Osteocyte (in vitro differentiated cells): ENCODE results near the gene COX7A2. TPM values are rescaled to one million over a fixed set of nuclear protein-coding genes. Genes with fewer than 3 reads are reported as not detected.

Experiments used
- DNase-seq: peaks from one replicate; pipeline ENCODE4 v3.0.0; 2021; ENCODE audit warnings: mixed read lengths; ENCODE audit not compliant: unreplicated experiment; ENCODE audit errors: extremely low spot score
- H3K27ac Mint-ChIP-seq: one replicate; pipeline ENCODE4 v1.8.0; 2021; ENCODE audit warnings: mild to moderate bottlenecking, mixed read lengths; ENCODE audit not compliant: unreplicated experiment
- H3K27me3 Mint-ChIP-seq: one replicate; pipeline ENCODE4 v1.8.0; 2021; ENCODE audit warnings: mixed read lengths; ENCODE audit not compliant: unreplicated experiment
- H3K36me3 Mint-ChIP-seq: one replicate; pipeline ENCODE4 v1.8.0; 2021; ENCODE audit warnings: mixed read lengths; ENCODE audit not compliant: unreplicated experiment
- H3K4me1 Mint-ChIP-seq: one replicate; pipeline ENCODE4 v1.8.0; 2021; ENCODE audit warnings: mixed read lengths; ENCODE audit not compliant: unreplicated experiment
- H3K4me3 Mint-ChIP-seq: one replicate; pipeline ENCODE4 v1.8.0; 2021; ENCODE audit warnings: mild to moderate bottlenecking, moderate library complexity, mixed read lengths; ENCODE audit not compliant: unreplicated experiment
- H3K9me3 Mint-ChIP-seq: one replicate; pipeline ENCODE4 v1.8.0; 2021; ENCODE audit warnings: mixed read lengths; ENCODE audit not compliant: unreplicated experiment
- CTCF ChIP-seq: fragments of 200-600 bp; sonication (generic); IDR thresholded peaks from 2 replicates; pipeline ENCODE4 v1.5.0; 2021; ENCODE audit warnings: antibody characterized with exemption, mild to moderate bottlenecking, moderate library complexity
- total RNA-seq: library from RNA; stranded (reverse); gene quantifications from 2 replicates; pipeline ENCODE4 v1.2.1, GENCODE V29; 2021

Gene COX7A2
- total RNA-seq, 1 donor from 2014 or later: 253 TPM

- Mint-ChIP-seq H3K27me3 (peaks cover 2% of the 10 kb centered on the region), H3K9me3 (no peaks in the 10 kb centered on the region), H3K4me1 (peaks cover 8% of the 10 kb centered on the region), H3K27ac (no peak overlapping the region), H3K36me3 (no peaks in the 10 kb centered on the region), H3K4me3 (no peak overlapping the region)
- DNase-seq: no peak
- TF ChIP-seq CTCF: no peak
These were observed 22.5 kb downstream of the COX7A2 start for GRCh38 chr6:75221116-75221515.

GRCh38 chr6:75220357-75220756 lies 23.2 kb downstream of the COX7A2 start:
- no peak for DNase-seq
- H3K36me3 Mint-ChIP-seq: no peaks in the 10 kb centered on the region
- no peak overlapping the region for H3K4me3 Mint-ChIP-seq
- H3K27ac Mint-ChIP-seq: no peak overlapping the region
- peaks cover 2% of the 10 kb centered on the region for H3K27me3 Mint-ChIP-seq
- peaks cover 8% of the 10 kb centered on the region for H3K4me1 Mint-ChIP-seq
- no peaks in the 10 kb centered on the region for H3K9me3 Mint-ChIP-seq
- TF ChIP-seq CTCF: no peak

GRCh38 chr6:75219263-75219662 lies 24.3 kb downstream of the COX7A2 start:
- no peak for TF ChIP-seq CTCF
- no peak for DNase-seq
- no peak overlapping the region for H3K4me3 Mint-ChIP-seq
- H3K27me3 Mint-ChIP-seq: no peaks in the 10 kb centered on the region
- H3K36me3 Mint-ChIP-seq: no peaks in the 10 kb centered on the region
- no peak overlapping the region for H3K27ac Mint-ChIP-seq
- no peaks in the 10 kb centered on the region for H3K9me3 Mint-ChIP-seq
- H3K4me1 Mint-ChIP-seq: peaks cover 8% of the 10 kb centered on the region

- no peak overlapping the region for H3K27ac Mint-ChIP-seq
- H3K36me3 Mint-ChIP-seq: no peaks in the 10 kb centered on the region
- no peak for DNase-seq
- H3K4me3 Mint-ChIP-seq: no peak overlapping the region
- no peaks in the 10 kb centered on the region for H3K9me3 Mint-ChIP-seq
- H3K4me1 Mint-ChIP-seq: peaks cover 23% of the 10 kb centered on the region
- TF ChIP-seq CTCF: no peak
- no peaks in the 10 kb centered on the region for H3K27me3 Mint-ChIP-seq
These were observed 26.4 kb downstream of the COX7A2 start for GRCh38 chr6:75217193-75217592.

- peaks cover 38% of the 10 kb centered on the region for H3K4me1 Mint-ChIP-seq
- H3K27ac Mint-ChIP-seq: no peak overlapping the region
- no peaks in the 10 kb centered on the region for H3K9me3 Mint-ChIP-seq
- no peak for TF ChIP-seq CTCF
- DNase-seq: no peak
- no peaks in the 10 kb centered on the region for H3K27me3 Mint-ChIP-seq
- no peaks in the 10 kb centered on the region for H3K36me3 Mint-ChIP-seq
- no peak overlapping the region for H3K4me3 Mint-ChIP-seq
These were observed 28.3 kb downstream of the COX7A2 start for GRCh38 chr6:75215291-75215690.
